Measurements from ENCODE around the gene ADD2. TPM values are rescaled to one million over a fixed set of nuclear protein-coding genes. Genes with fewer than 3 reads are reported as not detected.

The ADD2 gene
- total and polyA plus RNA-seq, 2 donors (not counting 1 experiment from before 2014, with no cell fraction given) = 15.9 to 21.7 TPM

DNA sequence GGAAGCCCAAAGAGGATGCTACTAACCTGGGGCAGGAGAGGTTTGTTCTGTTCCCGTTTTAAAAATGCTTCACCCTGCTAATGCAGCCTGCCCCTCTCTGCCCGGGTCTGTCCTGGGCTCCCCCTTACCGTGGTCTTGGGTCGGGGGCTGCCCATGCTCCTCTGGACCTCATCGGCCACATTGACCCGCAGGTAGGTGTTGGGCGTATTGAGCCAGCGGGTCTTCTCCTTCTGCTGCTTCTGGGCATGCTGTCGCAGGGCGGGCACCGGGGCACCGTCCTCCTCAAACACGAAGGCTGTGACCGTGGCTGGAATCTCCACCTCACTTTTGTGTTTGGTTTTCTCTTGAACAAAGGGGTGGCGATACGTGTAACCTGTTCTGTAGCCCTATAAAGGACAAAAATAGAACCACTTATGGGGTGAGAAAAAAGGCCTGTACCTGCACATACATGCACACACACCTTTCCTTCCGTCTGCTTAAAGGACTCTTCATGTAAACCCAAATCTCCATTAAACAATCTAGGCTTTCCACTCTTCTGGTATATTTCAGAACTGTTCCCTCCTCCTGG, 89.3 kb downstream of the ADD2 start:
- no peaks in the 10 kb centered on the region for H3K9me3 Mint-ChIP-seq (ENCODE audit: insufficient read depth)
- Histone ChIP-seq H3K9ac (ENCODE audit: low read length) (no peak overlapping the region), H3K4me3 (ENCODE audit: control extremely low read depth in 1 of 5, extremely low read depth in 1 of 5, insufficient read depth in 1 of 5, low read depth in 2 of 5, low read length in 4 of 5) (no peak overlapping the region), H3K79me2 (ENCODE audit: control insufficient read depth, insufficient read depth, low read length) (no peaks in the 10 kb centered on the region), H2AFZ (ENCODE audit: insufficient read depth, low read depth, low read length, poor library complexity, severe bottlenecking) (no peak overlapping the region), H3K27me3 (replicated peaks in 1 of 4; ENCODE audit: control extremely low read depth in 1 of 4, control insufficient read depth in 3 of 4, insufficient read depth in 4 of 4, low read length in 3 of 4) (no peaks in the 10 kb centered on the region), H3K36me3 (replicated peaks in 1 of 2; ENCODE audit: control extremely low read depth in 1 of 2, control insufficient read depth in 1 of 2, extremely low read depth in 1 of 2, insufficient read depth in 2 of 2, low read length in 1 of 2) (peaks cover 0 to 45% of the 10 kb centered on the region in 2 experiments), H3K4me2 (replicated peaks; ENCODE audit: low read depth, low read length, poor library complexity, severe bottlenecking) (no peak overlapping the region), H4K20me1 (ENCODE audit: control insufficient read depth, insufficient read depth, low read length, poor library complexity, severe bottlenecking) (no peaks in the 10 kb centered on the region), H3K4me1 (ENCODE audit: control insufficient read depth in 2 of 2, insufficient read depth in 2 of 2, low read length in 2 of 2) (no peaks in the 10 kb centered on the region), H3K9me3 (ENCODE audit: control extremely low read depth in 1 of 3, control insufficient read depth in 2 of 3, insufficient read depth in 1 of 3, low read length in 2 of 3) (no peaks in the 10 kb centered on the region), H3K27ac (ENCODE audit: low read length in 2 of 2) (no peak overlapping the region)
- intact Hi-C loops (cut with micrococcal nuclease) = no loop called here
- 94% methylated on average over 17 of the region's 17 CpGs for WGBS (ENCODE audit: insufficient coverage)
- H3K4me3 Mint-ChIP-seq = no peak overlapping the region
- CTCF ChIA-PET = interaction anchor here (0.7 kb wide), 1 partner anchor 10 kb away, joined by 3 read pairs; no protein-coding TSS in a partner anchor
- TF ChIP-seq EZH2 (IDR thresholded peaks at IDR 0.05; ENCODE audit: borderline replicate concordance, insufficient read depth, low read depth, low read length, poor library complexity, severe bottlenecking) = no peak
- TF ChIP-seq CTCF (IDR thresholded peaks at IDR 0.05) = no peak
- POLR2A ChIA-PET = no interaction called here
- no peaks in the 10 kb centered on the region for H3K4me1 Mint-ChIP-seq
- no peak for ATAC-seq (ENCODE audit: low read depth)
- no peak for DNase-seq
- H3K27me3 Mint-ChIP-seq = no peaks in the 10 kb centered on the region
- no peak overlapping the region for H3K27ac Mint-ChIP-seq

- H3K4me3 ChIP-seq (ENCODE audit: control extremely low read depth in 1 of 5, extremely low read depth in 1 of 5, insufficient read depth in 1 of 5, low read depth in 2 of 5, low read length in 4 of 5) = no peak overlapping the region
- ChIA-PET POLR2A (no interaction called here), CTCF (no interaction called here)
- no peaks in the 10 kb centered on the region for H3K27me3 Mint-ChIP-seq
- no peak overlapping the region for H3K9ac ChIP-seq (ENCODE audit: low read length)
- H4K20me1 ChIP-seq (ENCODE audit: control insufficient read depth, insufficient read depth, low read length, poor library complexity, severe bottlenecking) = no peaks in the 10 kb centered on the region
- H3K4me2 ChIP-seq (replicated peaks; ENCODE audit: low read depth, low read length, poor library complexity, severe bottlenecking) = no peak overlapping the region
- no peak for DNase-seq
- TF ChIP-seq EZH2 (IDR thresholded peaks at IDR 0.05; ENCODE audit: borderline replicate concordance, insufficient read depth, low read depth, low read length, poor library complexity, severe bottlenecking) = no peak
- H3K27ac Mint-ChIP-seq = no peak overlapping the region
- H3K4me3 Mint-ChIP-seq = no peak overlapping the region
- no peak overlapping the region for H2AFZ ChIP-seq (ENCODE audit: insufficient read depth, low read depth, low read length, poor library complexity, severe bottlenecking)
- intact Hi-C loops (cut with micrococcal nuclease) = no loop called here
- H3K4me1 Mint-ChIP-seq = no peaks in the 10 kb centered on the region
- no peaks in the 10 kb centered on the region for H3K9me3 Mint-ChIP-seq (ENCODE audit: insufficient read depth)
- H3K79me2 ChIP-seq (ENCODE audit: control insufficient read depth, insufficient read depth, low read length) = no peaks in the 10 kb centered on the region
- no peaks in the 10 kb centered on the region for H3K27me3 ChIP-seq (replicated peaks in 1 of 4; ENCODE audit: control extremely low read depth in 1 of 4, control insufficient read depth in 3 of 4, insufficient read depth in 4 of 4, low read length in 3 of 4)
- H3K27ac ChIP-seq (ENCODE audit: low read length in 2 of 2) = no peak overlapping the region
- WGBS (ENCODE audit: insufficient coverage) = 97% methylated on average over 17 of the region's 20 CpGs
- H3K4me1 ChIP-seq (ENCODE audit: control insufficient read depth in 2 of 2, insufficient read depth in 2 of 2, low read length in 2 of 2) = no peaks in the 10 kb centered on the region
- ATAC-seq (ENCODE audit: low read depth) = no peak
- no peaks in the 10 kb centered on the region for H3K9me3 ChIP-seq (ENCODE audit: control extremely low read depth in 1 of 3, control insufficient read depth in 2 of 3, insufficient read depth in 1 of 3, low read length in 2 of 3)
- peaks cover 0 to 39% of the 10 kb centered on the region in 2 experiments for H3K36me3 ChIP-seq (replicated peaks in 1 of 2; ENCODE audit: control extremely low read depth in 1 of 2, control insufficient read depth in 1 of 2, extremely low read depth in 1 of 2, insufficient read depth in 2 of 2, low read length in 1 of 2)
These were observed 91.5 kb downstream of the ADD2 start for GRCh38 chr2:70676301-70677035.

Measured in B cell (primary cell).